Ishikawa (cell line): ENCODE measurements around the gene THRB.

Source experiments
- CEBPB ChIP-seq: IDR thresholded peaks from 2 replicates; pipeline ENCODE4 v1.6.1; 2012
- CREB1 ChIP-seq: IDR thresholded peaks from 2 replicates; pipeline ENCODE4 v1.6.1; 2012; ENCODE audit warnings: low read depth
- EGR1 ChIP-seq: IDR thresholded peaks from 2 replicates; pipeline ENCODE4 v1.6.1; 2012
- EP300 ChIP-seq: IDR thresholded peaks from 2 replicates; pipeline ENCODE4 v1.6.1; 2012; ENCODE audit warnings: borderline replicate concordance
- FOXM1 ChIP-seq: IDR thresholded peaks from 2 replicates; pipeline ENCODE4 v1.6.1; 2012; ENCODE audit warnings: low read depth, borderline replicate concordance
- RAD21 ChIP-seq: IDR thresholded peaks from 2 replicates; pipeline ENCODE4 v1.6.1; 2012; ENCODE audit warnings: low read depth
- TAF1 ChIP-seq: IDR thresholded peaks from 2 replicates; pipeline ENCODE4 v1.6.1; 2012; ENCODE audit warnings: low read depth, mild to moderate bottlenecking
- TCF12 ChIP-seq: IDR thresholded peaks from 2 replicates; pipeline ENCODE4 v1.6.1; 2012; ENCODE audit warnings: low read depth
- TEAD4 ChIP-seq: IDR thresholded peaks from 2 replicates; pipeline ENCODE4 v1.6.1; 2012
- YY1 ChIP-seq: IDR thresholded peaks from 2 replicates; pipeline ENCODE4 v1.6.1; 2012; ENCODE audit warnings: low read depth
- ZBTB7A ChIP-seq: IDR thresholded peaks from 2 replicates; pipeline ENCODE4 v1.6.1; 2012; ENCODE audit warnings: low read depth
- TF ChIP-seq, protein P1 (sequence below): IDR thresholded peaks from 2 replicates; pipeline ENCODE4 v1.6.1; 2012; ENCODE audit warnings: low read depth, mild to moderate bottlenecking
- TF ChIP-seq, protein P2 (sequence below): IDR thresholded peaks from 2 replicates; pipeline ENCODE4 v1.6.1; 2012

DNA sequence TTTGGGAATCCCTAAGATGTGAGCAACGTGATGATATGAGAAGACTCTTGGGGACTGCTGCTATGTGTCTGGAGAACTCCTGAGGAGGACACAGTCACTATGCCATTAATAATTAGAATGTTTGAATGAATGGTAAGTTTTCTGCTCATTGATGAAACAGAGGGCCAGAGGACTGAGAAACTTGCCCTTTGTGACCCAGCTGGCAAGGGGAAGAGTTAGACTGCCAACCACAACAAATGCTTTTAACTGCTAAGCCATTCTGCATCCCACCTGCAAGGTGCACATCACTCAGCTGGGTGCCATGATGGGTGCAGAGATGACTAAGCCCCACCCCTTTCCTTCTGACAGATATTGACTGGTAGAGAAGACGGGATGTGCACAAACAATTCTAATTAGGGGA is 249.6 kb downstream of the THRB start:
- TF ChIP-seq, protein P1, sequence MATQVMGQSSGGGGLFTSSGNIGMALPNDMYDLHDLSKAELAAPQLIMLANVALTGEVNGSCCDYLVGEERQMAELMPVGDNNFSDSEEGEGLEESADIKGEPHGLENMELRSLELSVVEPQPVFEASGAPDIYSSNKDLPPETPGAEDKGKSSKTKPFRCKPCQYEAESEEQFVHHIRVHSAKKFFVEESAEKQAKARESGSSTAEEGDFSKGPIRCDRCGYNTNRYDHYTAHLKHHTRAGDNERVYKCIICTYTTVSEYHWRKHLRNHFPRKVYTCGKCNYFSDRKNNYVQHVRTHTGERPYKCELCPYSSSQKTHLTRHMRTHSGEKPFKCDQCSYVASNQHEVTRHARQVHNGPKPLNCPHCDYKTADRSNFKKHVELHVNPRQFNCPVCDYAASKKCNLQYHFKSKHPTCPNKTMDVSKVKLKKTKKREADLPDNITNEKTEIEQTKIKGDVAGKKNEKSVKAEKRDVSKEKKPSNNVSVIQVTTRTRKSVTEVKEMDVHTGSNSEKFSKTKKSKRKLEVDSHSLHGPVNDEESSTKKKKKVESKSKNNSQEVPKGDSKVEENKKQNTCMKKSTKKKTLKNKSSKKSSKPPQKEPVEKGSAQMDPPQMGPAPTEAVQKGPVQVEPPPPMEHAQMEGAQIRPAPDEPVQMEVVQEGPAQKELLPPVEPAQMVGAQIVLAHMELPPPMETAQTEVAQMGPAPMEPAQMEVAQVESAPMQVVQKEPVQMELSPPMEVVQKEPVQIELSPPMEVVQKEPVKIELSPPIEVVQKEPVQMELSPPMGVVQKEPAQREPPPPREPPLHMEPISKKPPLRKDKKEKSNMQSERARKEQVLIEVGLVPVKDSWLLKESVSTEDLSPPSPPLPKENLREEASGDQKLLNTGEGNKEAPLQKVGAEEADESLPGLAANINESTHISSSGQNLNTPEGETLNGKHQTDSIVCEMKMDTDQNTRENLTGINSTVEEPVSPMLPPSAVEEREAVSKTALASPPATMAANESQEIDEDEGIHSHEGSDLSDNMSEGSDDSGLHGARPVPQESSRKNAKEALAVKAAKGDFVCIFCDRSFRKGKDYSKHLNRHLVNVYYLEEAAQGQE = no peak
- TF ChIP-seq, protein P2, sequence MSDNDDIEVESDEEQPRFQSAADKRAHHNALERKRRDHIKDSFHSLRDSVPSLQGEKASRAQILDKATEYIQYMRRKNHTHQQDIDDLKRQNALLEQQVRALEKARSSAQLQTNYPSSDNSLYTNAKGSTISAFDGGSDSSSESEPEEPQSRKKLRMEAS = no peak
- TF ChIP-seq TCF12 (no peak), CEBPB (no peak), FOXM1 (no peak), RAD21 (no peak), TAF1 (no peak), CREB1 (no peak), ZBTB7A (no peak), EP300 (no peak), YY1 (no peak), TEAD4 (no peak), EGR1 (no peak)
